H1 (cell line): Measurements from ENCODE around the gene PRKCA. TPM values are rescaled to one million over a fixed set of nuclear protein-coding genes. Genes with fewer than 3 reads are reported as not detected.

Experiments
- EP300 ChIP-seq, 2 experiments: IDR thresholded peaks; 1 replicate in 1 of 2; 2 replicates in 1 of 2; pipeline ENCODE4 v1.6.1; 2011 to 2012; ENCODE audit warnings: low read depth in 2 of 2, low read length in 2 of 2, mild to moderate bottlenecking in 2 of 2, borderline replicate concordance in 1 of 2, inconsistent platforms in 1 of 2, moderate library complexity in 1 of 2
- polyA plus RNA-seq, 7 experiments: library from polyadenylated mRNA; depleted of rRNA in 3 of 7; stranded (reverse) in 5 of 7; unstranded in 2 of 7; fragments of >200 nt in 5 of 7; fragments of 200-250 nt in 2 of 7; gene quantifications; 1 replicate in 5 of 7; 2 replicates in 1 of 7; 4 replicates in 1 of 7; pipeline versions ENCODE4 v1.2.1 to v1.2.3, GENCODE V29; 2011 to 2013; ENCODE audit warnings: missing spikeins in 2 of 7, mixed read lengths in 2 of 7
- total RNA-seq: library from RNA; stranded (reverse); fragmentation: NEBNext Ultra II Directional; extraction: Animal tissue kit (Norgen Biotek cat#: 25700); gene quantifications from 2 replicates; pipeline ENCODE4 v1.2.1, GENCODE V29; 2021
- TF ChIP-seq, protein P1 (sequence below): IDR thresholded peaks from 2 replicates; pipeline ENCODE4 v1.6.1; 2011; ENCODE audit warnings: low read length, improper control_type of control experiment

PRKCA gene
- total and polyA plus RNA-seq, 2 of the 8 experiments (the other 6 are each of a cell fraction or from before 2014, with no cell fraction given), result 5.8 to 17.8 TPM

DNA sequence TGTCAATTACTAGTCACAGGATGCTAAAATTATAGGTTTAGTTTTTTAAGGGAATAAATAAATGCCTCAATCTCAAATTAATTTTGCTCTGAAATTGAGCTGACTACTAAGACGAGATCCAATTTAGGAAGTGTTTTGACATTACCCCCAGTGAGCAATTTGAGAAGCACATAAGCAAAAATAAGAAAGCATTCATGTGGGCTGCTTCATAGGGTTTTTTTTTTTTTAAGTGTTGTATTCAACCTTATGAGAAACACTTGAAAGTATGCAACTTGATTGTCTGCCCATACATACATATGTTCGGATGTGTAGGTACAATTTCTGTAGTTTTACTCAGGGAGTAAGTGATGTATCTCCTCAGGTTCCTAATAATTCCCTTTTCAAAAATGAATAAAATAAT lies 77.6 kb downstream of the PRKCA start (continued):
- TF ChIP-seq, protein P1, sequence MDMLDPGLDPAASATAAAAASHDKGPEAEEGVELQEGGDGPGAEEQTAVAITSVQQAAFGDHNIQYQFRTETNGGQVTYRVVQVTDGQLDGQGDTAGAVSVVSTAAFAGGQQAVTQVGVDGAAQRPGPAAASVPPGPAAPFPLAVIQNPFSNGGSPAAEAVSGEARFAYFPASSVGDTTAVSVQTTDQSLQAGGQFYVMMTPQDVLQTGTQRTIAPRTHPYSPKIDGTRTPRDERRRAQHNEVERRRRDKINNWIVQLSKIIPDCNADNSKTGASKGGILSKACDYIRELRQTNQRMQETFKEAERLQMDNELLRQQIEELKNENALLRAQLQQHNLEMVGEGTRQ, result no peak
- TF ChIP-seq EP300 (IDR thresholded peaks at IDR 0.05; ENCODE audit: borderline replicate concordance in 1 of 2, low read depth in 2 of 2, low read length in 2 of 2), result no peak
- TF ChIP-seq, all 59 proteins: peak for 0
